Stimulated activated CD8-positive, alpha-beta memory T cell treated with anti-CD3 and anti-CD28 coated beads, Interleukin-2, amount 100 ng/mL, for 48 hours (primary cell): ENCODE measurements around the gene MTMR6.
"Not testable (repeated sequence)": the region's sequence is repeated elsewhere in the genome, so short reads cannot be mapped to it uniquely, and the experiment has no call there.

ENCODE experiments used
- DNase-seq, 2 donors: peaks; one replicate each; pipeline ENCODE4 v3.0.0-alpha.2; 2020; ENCODE audit warnings: low read depth in 2 of 2

The MTMR6 gene

GRCh38 chr13:25286969-25287961 is at the start of gene MTMR6:
Gene MTMR6, minus strand, starts transcription at chr13:25287488. Its CDS starts 241 bp downstream, at chr13:25287247.
- peak; percentile 85 to 94 for DNase-seq

DNA sequence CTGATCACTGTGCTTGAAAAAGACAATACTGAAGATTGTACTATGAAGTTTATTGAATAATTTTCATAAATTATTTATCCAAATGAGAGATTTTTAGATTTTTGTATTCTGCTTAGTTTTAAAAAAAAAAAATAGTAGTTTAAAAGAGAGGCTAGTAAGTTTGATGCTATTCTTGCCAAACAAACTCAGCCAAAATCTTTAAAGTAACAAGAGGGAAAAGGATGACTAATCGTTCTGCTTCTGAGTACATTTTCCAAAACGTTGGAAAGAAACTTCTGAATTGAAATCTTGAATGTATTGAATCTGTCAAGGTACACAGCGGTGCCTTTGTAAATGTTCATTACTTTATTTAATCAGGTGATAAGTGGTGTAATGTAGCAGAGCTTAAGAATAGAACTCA is 48.6 kb upstream of the MTMR6 start:
- DNase-seq, result no peak

DNA sequence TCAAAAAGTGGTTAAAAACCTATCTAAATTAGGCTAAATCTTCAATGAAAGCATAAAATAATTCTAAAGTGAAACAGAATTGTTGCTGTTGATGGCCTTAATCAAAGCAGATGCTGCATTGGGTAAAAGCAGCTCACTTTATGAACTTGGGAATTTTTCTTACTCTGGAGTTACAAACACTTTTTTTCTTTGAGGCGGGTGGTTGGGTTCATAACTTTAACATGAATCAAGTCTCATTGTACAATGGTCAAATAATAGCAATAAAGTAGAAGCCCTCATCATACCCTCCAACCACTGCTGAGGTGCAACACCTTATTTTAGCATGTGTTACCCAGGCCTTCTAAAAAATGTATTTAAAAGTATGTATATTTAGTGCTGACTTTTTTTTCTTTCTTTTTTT is 43.3 kb upstream of the MTMR6 start:
- no peak for DNase-seq

- no peak for DNase-seq
These were observed 42.4 kb upstream of the MTMR6 start for GRCh38 chr13:25329706-25330105.

- no peak for DNase-seq
These were observed 36.8 kb upstream of the MTMR6 start for GRCh38 chr13:25324100-25324499.

DNA sequence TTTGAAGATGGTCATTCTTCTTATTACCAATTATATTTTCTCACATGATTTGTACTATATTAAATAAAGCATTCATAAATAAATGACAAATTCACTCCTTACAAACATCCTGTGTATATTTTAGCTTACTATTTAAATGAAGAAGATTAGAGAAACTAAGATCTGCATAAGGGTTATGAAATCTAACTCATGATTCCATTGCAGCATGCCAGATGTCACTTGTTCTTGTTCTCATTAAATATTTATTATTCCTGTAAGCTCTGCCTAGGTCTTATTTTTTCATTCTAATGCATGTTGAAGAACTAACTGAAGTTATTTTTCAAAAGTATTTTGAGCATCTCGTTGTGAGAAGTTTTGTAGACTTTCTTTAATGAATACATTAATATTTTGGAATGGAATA is 32.5 kb upstream of the MTMR6 start:
- DNase-seq, result no peak

- not testable (repeated sequence) for DNase-seq
These were observed 31.7 kb upstream of the MTMR6 start for GRCh38 chr13:25318946-25319345.

- no peak for DNase-seq
These were observed 23.6 kb upstream of the MTMR6 start for GRCh38 chr13:25310891-25311290.

DNA sequence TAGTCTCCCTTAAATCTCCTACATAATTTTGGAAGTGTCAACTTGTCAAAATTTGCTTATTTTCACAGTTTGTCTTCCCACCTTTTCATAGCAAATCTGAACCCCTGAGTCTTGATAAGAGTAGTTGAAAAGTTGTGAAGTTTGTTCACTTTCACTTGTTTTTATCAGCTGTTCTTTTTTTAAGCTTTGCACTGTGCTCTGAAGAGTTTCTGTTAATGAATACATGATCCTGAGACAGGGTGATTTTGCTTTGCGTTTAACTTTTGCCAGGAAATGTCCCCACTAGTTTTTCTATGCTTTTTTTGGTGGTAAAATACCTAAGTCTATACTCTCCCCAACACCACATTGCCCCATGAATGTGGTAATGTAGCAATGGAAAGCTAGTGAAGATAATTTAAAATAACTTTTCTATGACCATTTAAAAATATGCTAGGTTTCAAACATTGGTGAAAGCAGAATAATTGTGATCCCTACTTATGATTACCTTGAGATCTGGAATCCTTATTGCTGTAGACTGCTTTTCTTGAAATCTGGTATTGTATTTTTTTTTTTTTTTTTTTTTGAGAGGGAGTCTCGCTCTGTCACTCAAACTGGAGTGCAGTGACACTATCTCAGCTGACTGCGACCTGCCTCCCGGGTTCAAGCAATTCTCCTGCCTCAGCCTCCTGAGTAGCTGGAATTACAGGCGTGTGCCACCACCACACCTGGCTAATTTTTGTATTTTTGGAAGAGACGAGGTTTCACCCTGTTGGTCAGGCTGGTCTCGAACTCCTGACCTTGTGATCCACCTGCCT is 19.6 kb upstream of the MTMR6 start:
- no peak for DNase-seq

- no peak for DNase-seq
These were observed 14.8 kb upstream of the MTMR6 start for GRCh38 chr13:25302121-25302520.

- DNase-seq, result peak; percentile 87 to 90
These were observed 14.2 kb upstream of the MTMR6 start, which contains the start of gene NUP58 for GRCh38 chr13:25301347-25302113. Gene NUP58, plus strand, starts transcription at chr13:25301625. Its CDS starts 149 bp downstream, at chr13:25301774.

- DNase-seq, result peak in 1 of 2 donors; percentile 6
These were observed 13.6 kb upstream of the MTMR6 start for GRCh38 chr13:25300861-25301346.

- no peak for DNase-seq
These were observed 8.4 kb upstream of the MTMR6 start for GRCh38 chr13:25295701-25296100.

DNA sequence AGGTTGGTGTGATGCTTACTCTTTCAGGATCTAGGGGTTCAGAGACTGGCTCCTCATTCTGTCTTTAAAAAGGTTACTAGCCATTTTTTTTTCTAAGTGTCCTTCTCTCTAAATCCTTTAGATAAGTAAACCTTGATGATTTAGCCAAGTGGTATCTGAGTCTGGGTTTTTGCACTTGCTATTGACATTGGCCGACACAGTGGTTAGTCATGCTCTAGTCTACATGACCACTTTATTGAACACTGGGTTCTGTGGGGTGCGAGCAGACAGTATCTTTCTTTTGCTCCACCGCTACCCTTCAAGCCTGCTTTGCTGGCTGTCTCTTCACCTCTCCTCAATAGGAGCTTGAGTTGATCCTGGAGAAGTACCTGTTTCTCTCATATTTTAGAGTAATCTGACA is 7.9 kb upstream of the MTMR6 start:
- no peak for DNase-seq

GRCh38 chr13:25292301-25292700 is 5.0 kb upstream of the MTMR6 start:
- DNase-seq, result no peak

DNA sequence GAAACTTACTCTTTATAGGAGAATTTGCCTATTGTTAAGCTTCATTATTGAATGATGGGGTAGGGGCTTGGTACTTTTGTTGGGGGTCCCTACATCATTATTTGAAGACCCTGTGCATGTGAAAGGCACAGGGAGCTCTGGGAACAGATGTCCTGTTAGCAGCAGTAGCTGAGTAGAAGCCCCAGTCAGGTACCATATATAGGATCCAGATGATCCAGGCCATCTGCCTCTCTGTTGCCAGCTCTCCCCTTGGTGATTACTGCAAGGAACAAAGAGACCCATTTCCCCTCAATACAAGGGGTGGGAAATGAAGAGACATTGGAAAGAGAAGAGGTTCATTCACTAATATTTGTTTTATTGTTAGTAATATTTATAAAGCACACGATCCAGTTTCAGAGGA is 4.4 kb upstream of the MTMR6 start:
- DNase-seq, result no peak

DNA sequence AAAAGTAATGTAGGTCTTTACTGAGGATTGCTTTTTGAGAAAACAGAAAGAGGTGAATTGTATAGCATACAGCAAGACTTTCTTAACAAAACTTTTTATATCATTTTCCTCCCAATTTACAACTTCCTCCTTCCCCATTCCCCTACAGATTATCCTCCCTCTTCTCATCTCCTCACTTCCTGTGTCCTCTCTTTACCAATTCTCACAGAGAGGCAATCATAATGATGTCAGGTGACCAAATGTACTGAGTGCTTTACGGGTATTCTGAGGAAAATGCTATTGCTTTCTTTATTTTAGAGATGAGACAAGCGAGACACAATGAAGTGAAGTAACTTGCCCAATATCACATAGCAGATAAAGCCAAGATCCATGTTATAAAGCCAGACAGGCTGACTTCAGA is 1.7 kb upstream of the MTMR6 start:
- DNase-seq, result no peak

DNA sequence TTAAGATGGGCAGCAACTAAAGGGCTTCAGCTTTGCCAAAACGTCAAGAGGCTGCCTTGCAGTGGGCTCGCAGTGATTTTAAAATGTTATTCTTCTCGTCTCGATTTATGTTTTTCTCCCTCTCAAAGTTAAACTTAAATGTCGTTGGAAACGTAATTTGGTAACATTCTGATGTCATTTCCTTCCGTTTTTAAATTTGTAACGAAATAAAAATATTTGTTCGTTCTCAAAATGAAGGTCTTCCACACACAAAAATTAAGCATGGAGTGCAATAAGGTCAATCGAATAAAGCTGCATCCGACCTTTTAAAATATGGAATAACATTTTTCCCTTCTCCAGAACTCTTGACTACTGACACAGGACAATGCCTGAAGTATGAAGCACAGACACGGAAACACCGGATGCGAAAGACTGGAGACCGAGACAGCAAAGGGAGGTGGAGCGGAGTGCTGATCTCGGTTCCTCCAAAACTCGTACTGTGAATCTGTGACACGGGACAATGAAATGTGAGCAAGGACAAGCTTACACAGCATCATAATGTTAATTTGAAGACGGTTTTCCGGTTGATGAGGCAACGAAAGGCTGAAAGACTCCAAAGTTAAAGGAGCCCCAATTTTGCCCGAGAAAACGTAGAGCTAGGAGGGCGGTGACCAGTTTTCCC is 850 bp downstream of the MTMR6 start:
- DNase-seq, result no peak

- DNase-seq, result peak in 1 of 2 donors; percentile 8
These were observed 5.4 kb downstream of the MTMR6 start for GRCh38 chr13:25281935-25282332.

DNA sequence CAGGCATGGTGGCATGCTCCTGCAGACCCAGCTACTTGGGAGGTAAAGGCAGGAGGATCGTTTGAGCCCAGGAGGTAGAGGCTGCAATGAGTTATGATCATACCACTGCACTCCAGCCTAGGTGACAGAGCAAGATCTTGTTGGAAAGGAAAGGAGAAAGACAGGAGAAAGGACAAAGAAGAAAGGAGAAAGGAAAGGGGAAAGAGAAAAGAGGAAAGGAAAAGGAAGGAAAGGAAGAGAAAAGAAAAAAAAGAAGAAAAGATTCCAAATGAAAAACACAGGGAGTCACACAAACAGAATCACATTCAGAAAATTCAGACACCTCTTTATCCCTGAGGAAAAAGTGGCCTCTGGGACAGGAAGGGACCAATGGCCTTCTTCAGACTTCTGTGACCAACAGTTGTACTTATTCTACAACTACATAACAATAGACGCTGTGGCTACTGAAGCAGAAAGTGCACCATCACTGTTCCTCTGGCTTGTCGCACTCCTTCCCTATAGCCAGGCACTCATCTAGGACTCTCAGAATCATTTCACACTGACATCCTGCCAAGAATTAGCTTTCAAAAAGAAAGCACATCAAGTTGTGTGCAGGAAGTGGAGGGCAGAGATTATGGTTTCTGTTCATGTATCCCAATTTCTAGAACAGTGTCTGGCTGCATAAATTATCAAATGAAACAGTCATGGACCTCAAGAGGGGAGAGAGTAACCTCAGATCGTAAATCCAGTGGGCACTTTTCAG is 5.9 kb downstream of the MTMR6 start:
- DNase-seq, result no peak
